Mesothelial cell of epicardium (in vitro differentiated cells): ENCODE results near the gene HNRNPA3. TPM values are rescaled to one million over a fixed set of nuclear protein-coding genes. Genes with fewer than 3 reads are reported as not detected.

Experiments
- DNase-seq, 2 experiments: peaks; one replicate each; pipeline ENCODE4 v3.0.0; 2021; ENCODE audit warnings: low spot score in 2 of 2; ENCODE audit not compliant: unreplicated experiment in 2 of 2
- H3K27ac Mint-ChIP-seq: 2 replicates; pipeline ENCODE4 v1.8.0; 2021; ENCODE audit warnings: mixed read lengths
- H3K27me3 Mint-ChIP-seq: 2 replicates; pipeline ENCODE4 v1.8.0; 2021; ENCODE audit warnings: low read depth, mixed read lengths
- H3K36me3 Mint-ChIP-seq: 2 replicates; pipeline ENCODE4 v1.8.0; 2021; ENCODE audit warnings: mixed read lengths
- H3K4me1 Mint-ChIP-seq: 2 replicates; pipeline ENCODE4 v1.8.0; 2021; ENCODE audit warnings: mixed read lengths
- H3K4me3 Mint-ChIP-seq: 2 replicates; pipeline ENCODE4 v1.8.0; 2021; ENCODE audit warnings: mild to moderate bottlenecking, moderate library complexity, mixed read lengths
- H3K9me3 Mint-ChIP-seq: 2 replicates; pipeline ENCODE4 v1.8.0; 2021; ENCODE audit warnings: mixed read lengths
- CTCF ChIP-seq: fragments of 200-600 bp; sonication (generic); IDR thresholded peaks from one replicate; pipeline ENCODE4 v1.5.0; 2021; ENCODE audit warnings: antibody characterized with exemption; ENCODE audit not compliant: unreplicated experiment
- total RNA-seq: library from RNA; stranded (reverse); gene quantifications from 3 replicates; pipeline ENCODE4 v1.2.1, GENCODE V29; 2021

The HNRNPA3 gene
- 264 to 274 TPM (median 269 TPM) in 3 replicates for total RNA-seq

DNA sequence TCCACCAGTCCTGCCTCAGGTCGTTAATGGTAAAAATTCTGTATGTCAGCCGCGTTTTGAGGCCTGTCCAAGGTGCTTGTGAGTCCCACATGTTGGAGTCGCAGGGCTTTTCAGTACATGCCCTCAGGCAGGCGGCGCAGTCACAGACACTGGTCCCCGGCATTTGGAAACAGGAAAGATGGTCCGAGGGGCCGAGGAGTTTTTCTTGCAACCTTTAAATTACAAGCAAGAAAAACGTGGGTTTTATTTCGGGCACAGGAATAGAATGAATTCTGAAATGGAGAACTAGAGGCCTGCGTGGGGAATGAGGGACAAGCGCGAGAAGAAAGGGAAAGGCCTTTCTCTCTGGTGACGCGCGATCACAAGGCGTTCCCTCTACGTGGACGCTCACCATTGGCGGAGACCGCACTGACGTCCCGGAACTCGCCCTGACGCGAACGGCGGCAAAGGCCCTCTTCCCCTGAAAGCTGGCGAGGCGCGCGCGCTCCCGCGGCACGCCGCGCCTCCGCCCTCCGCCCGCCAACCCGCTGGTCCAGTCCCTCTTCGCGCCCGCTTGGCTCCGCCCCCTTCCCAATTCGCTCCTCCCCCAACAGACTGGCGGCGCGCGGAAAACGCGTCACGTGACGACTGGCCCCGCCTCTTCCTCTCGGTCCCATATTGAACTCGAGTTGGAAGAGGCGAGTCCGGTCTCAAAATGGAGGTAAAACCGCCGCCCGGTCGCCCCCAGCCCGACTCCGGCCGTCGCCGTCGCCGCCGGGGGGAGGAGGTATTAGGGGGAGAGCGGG, at the start of gene HNRNPA3:
Gene HNRNPA3, plus strand, starts transcription at position 689 of the 785 bp plus-strand sequence. Its CDS starts 6 bp downstream, at position 695.
- no peaks in the 10 kb centered on the region for H3K27me3 Mint-ChIP-seq
- TF ChIP-seq CTCF, result no peak
- H3K4me3 Mint-ChIP-seq, result peak within 1 kb of the TSS; percentile 88
- no peaks in the 10 kb centered on the region for H3K9me3 Mint-ChIP-seq
- peak within 1 kb of the TSS; percentile 100 for H3K27ac Mint-ChIP-seq
- H3K4me1 Mint-ChIP-seq, result peaks cover 46% of the 10 kb centered on the region
- peak; percentile 99 to 100 for DNase-seq
- H3K36me3 Mint-ChIP-seq, result peaks cover 17% of the 10 kb centered on the region

DNA sequence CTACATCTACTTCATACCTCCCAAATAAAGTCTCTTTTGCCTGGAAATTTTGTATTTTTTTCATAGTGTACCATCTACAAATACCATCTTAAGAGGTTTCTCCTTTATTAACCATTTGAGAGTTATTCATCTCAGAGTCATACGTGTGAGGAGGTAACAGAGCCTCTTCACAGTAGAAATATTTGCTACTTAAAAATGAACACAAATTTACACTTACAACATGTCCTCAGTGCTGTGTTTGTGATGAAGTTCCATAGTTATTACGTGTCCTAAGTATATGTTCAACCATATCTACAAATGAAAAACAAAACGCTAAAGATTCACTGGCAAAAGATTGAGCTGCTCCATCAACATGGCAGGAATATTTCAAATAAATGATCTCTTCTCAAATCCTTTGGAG, 48.5 kb upstream of the HNRNPA3 start:
- no peak overlapping the region for H3K27ac Mint-ChIP-seq
- no peaks in the 10 kb centered on the region for H3K36me3 Mint-ChIP-seq
- peaks cover 32% of the 10 kb centered on the region for H3K4me1 Mint-ChIP-seq
- no peaks in the 10 kb centered on the region for H3K9me3 Mint-ChIP-seq
- H3K27me3 Mint-ChIP-seq, result no peaks in the 10 kb centered on the region
- TF ChIP-seq CTCF, result no peak
- DNase-seq, result no peak
- H3K4me3 Mint-ChIP-seq, result no peak overlapping the region

- Mint-ChIP-seq H3K9me3 (no peaks in the 10 kb centered on the region), H3K4me1 (peaks cover 37% of the 10 kb centered on the region), H3K27ac (no peak overlapping the region), H3K27me3 (no peaks in the 10 kb centered on the region), H3K36me3 (no peaks in the 10 kb centered on the region), H3K4me3 (no peak overlapping the region)
- DNase-seq, result peak; percentile 48 to 81
- TF ChIP-seq CTCF, result peak; percentile 90
Measured at GRCh38 chr2:177164584-177165052, 48.0 kb upstream of the HNRNPA3 start.

- TF ChIP-seq CTCF, result no peak
Measured at GRCh38 chr2:177165061-177165583, 47.5 kb upstream of the HNRNPA3 start.

GRCh38 chr2:177165721-177166711, 46.6 kb upstream of the HNRNPA3 start:
- no peaks in the 10 kb centered on the region for H3K9me3 Mint-ChIP-seq
- H3K36me3 Mint-ChIP-seq, result no peaks in the 10 kb centered on the region
- no peak for DNase-seq
- no peaks in the 10 kb centered on the region for H3K27me3 Mint-ChIP-seq
- H3K4me1 Mint-ChIP-seq, result peaks cover 51% of the 10 kb centered on the region
- H3K4me3 Mint-ChIP-seq, result peak overlapping the region; percentile 7
- H3K27ac Mint-ChIP-seq, result peak overlapping the region; percentile 94
- no peak for TF ChIP-seq CTCF

More at GRCh38 chr2:177165061-177165583, 47.5 kb upstream of the HNRNPA3 start:
- Mint-ChIP-seq H3K9me3 (no peaks in the 10 kb centered on the region), H3K27me3 (no peaks in the 10 kb centered on the region), H3K27ac (no peak overlapping the region), H3K4me3 (no peak overlapping the region), H3K4me1 (peaks cover 42% of the 10 kb centered on the region), H3K36me3 (no peaks in the 10 kb centered on the region)
- no peak for DNase-seq
